Measurements from ENCODE around the gene CA7. TPM values are rescaled to one million over a fixed set of nuclear protein-coding genes. Genes with fewer than 3 reads are reported as not detected.

Gene CA7
- total RNA-seq, 4 donors from 2014 or later, result 0.19 TPM; not detected in 3

DNA sequence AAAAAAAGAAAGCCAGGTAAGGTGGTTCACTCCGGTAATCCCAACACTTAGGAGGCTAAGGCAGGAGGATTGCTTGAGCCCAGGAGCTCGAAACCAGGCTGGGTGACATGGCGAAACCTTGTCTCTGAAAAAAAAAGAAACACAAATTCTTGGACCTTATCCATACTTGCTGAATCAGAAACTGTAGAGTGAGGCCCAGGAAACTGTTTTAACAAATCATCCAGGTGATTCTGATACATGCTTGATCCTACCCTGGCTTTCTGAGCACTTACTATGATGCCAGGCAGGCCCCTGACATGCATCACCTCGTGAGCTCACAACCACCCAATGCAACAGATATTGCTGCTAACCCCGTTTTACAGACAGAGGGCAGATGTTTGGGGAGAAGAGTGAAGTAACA, 9.5 kb upstream of the CA7 start:
- no peaks in the 10 kb centered on the region for H3K9me3 ChIP-seq
- in situ Hi-C loops (cut with MboI; ENCODE audit: low sequenced_read_pairs in 4 of 4), result loop anchor here in 2 of 4 donors (5.0 kb wide), 2 partner anchors 33 to 38 kb away; no protein-coding TSS in a partner anchor
- no peaks in the 10 kb centered on the region for H3K27me3 ChIP-seq
- no peak overlapping the region for H3K4me3 ChIP-seq
- peaks cover 3% of the 10 kb centered on the region in 2 donors for H3K4me1 ChIP-seq
- H3K36me3 ChIP-seq, result no peaks in the 10 kb centered on the region
- no peak for TF ChIP-seq CTCF (IDR thresholded peaks at IDR 0.05 in 4 of 5, conservative IDR thresholded peaks at IDR 0.05 in 1 of 5)
- no peak for TF ChIP-seq POLR2A (IDR thresholded peaks at IDR 0.05)
- no peak for DNase-seq
- intact Hi-C loops (cut with DNase I; ENCODE audit: low total_unique reads), result loop anchor here (5.0 kb wide), 1 partner anchor 92 kb away; no protein-coding TSS in a partner anchor
- no peak for ATAC-seq
- H3K27ac ChIP-seq, result no peak overlapping the region

GRCh38 chr16:66840883-66841282, 3.3 kb upstream of the CA7 start:
- ATAC-seq, result no peak
- Histone ChIP-seq H3K9me3 (no peaks in the 10 kb centered on the region), H3K4me3 (no peak overlapping the region), H3K4me1 (peaks cover 0 to 6% of the 10 kb centered on the region in 2 donors), H3K36me3 (no peaks in the 10 kb centered on the region), H3K27me3 (peaks cover 19 to 25% (median 24%) of the 10 kb centered on the region in 3 donors), H3K27ac (no peak overlapping the region)
- in situ Hi-C loops (cut with MboI; ENCODE audit: low sequenced_read_pairs in 4 of 4) (no loop called here), intact Hi-C loops (cut with DNase I; ENCODE audit: low total_unique reads) (no loop called here)
- TF ChIP-seq CTCF (IDR thresholded peaks at IDR 0.05 in 4 of 5, conservative IDR thresholded peaks at IDR 0.05 in 1 of 5) (no peak), POLR2A (IDR thresholded peaks at IDR 0.05) (no peak)
- DNase-seq, result no peak

- Histone ChIP-seq H3K27me3 (peaks cover 19 to 25% (median 25%) of the 10 kb centered on the region in 3 donors), H3K4me1 (peaks cover 0 to 6% of the 10 kb centered on the region in 2 donors), H3K4me3 (no peak overlapping the region), H3K36me3 (no peaks in the 10 kb centered on the region), H3K9me3 (no peaks in the 10 kb centered on the region), H3K27ac (no peak overlapping the region)
- intact Hi-C loops (cut with DNase I; ENCODE audit: low total_unique reads) (no loop called here), in situ Hi-C loops (cut with MboI; ENCODE audit: low sequenced_read_pairs in 4 of 4) (no loop called here)
- TF ChIP-seq POLR2A (IDR thresholded peaks at IDR 0.05) (no peak), CTCF (IDR thresholded peaks at IDR 0.05 in 4 of 5, conservative IDR thresholded peaks at IDR 0.05 in 1 of 5) (no peak)
- DNase-seq (no peak), ATAC-seq (no peak)
Measured at GRCh38 chr16:66841366-66841765, 2.8 kb upstream of the CA7 start.

DNA sequence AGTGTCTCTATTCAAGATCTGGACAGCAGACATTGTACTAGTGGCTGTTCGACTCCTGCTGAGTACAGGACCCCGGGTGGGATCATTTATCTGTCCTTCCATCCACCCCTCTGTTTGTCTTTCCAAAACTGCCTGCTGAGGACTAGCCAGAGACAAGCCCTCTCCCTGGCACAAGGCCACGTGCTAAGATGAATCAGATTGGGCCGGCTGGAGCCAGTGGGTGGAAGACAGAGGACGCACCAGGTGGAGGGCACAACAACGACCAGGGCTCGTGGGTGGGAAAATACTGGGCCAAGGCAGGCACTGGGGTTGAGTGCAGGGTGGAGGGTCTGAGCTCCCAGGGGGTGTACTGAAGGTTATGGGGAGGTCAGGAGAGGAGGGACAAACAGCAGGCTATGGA, 1.4 kb upstream of the CA7 start:
- TF ChIP-seq POLR2A (IDR thresholded peaks at IDR 0.05) (no peak), CTCF (IDR thresholded peaks at IDR 0.05 in 4 of 5, conservative IDR thresholded peaks at IDR 0.05 in 1 of 5) (no peak)
- H3K4me3 ChIP-seq, result no peak overlapping the region
- no peaks in the 10 kb centered on the region for H3K36me3 ChIP-seq
- peaks cover 25 to 30% (median 26%) of the 10 kb centered on the region in 3 donors for H3K27me3 ChIP-seq
- no peak overlapping the region for H3K27ac ChIP-seq
- in situ Hi-C loops (cut with MboI; ENCODE audit: low sequenced_read_pairs in 4 of 4), result no loop called here
- DNase-seq (no peak), ATAC-seq (no peak)
- intact Hi-C loops (cut with DNase I; ENCODE audit: low total_unique reads), result no loop called here
- H3K9me3 ChIP-seq, result no peaks in the 10 kb centered on the region
- peaks cover 0 to 6% of the 10 kb centered on the region in 2 donors for H3K4me1 ChIP-seq

- H3K4me3 ChIP-seq, result no peak overlapping the region
- TF ChIP-seq POLR2A (IDR thresholded peaks at IDR 0.05) (no peak), CTCF (IDR thresholded peaks at IDR 0.05 in 4 of 5, conservative IDR thresholded peaks at IDR 0.05 in 1 of 5) (no peak)
- H3K36me3 ChIP-seq, result no peaks in the 10 kb centered on the region
- H3K9me3 ChIP-seq, result no peaks in the 10 kb centered on the region
- peaks cover 0 to 6% of the 10 kb centered on the region in 2 donors for H3K4me1 ChIP-seq
- in situ Hi-C loops (cut with MboI; ENCODE audit: low sequenced_read_pairs in 4 of 4), result no loop called here
- intact Hi-C loops (cut with DNase I; ENCODE audit: low total_unique reads), result no loop called here
- no peak for DNase-seq
- no peak for ATAC-seq
- peaks cover 25 to 30% (median 26%) of the 10 kb centered on the region in 3 donors for H3K27me3 ChIP-seq
- no peak overlapping the region for H3K27ac ChIP-seq
Measured at GRCh38 chr16:66843191-66843590, 1.0 kb upstream of the CA7 start.

Data from gastrocnemius medialis (tissue), 4 donors.